ENCODE results near the gene CDT1.

DNA sequence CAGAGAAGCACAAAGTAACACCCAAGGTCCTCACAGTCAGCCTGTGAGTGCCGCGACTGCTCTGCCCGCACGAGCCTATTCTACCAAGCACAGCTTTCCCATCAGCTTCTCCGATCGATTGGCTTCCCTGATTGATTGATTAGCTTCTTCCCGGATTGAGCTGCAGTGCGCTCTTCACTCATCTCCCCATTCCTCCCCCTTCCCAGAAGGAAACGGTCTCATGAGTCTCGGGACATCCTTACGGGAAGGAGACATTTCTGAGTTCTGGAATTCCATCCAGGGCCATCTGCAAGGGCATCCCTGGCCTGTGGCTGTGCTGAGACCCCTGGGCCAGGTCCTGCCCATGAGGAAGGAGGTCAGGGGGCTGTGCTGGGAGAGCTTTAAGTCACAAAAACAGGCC, 36.6 kb upstream of the CDT1 start:
- no peak for TF ChIP-seq POLR2A (IDR thresholded peaks at IDR 0.05)
- TF ChIP-seq, protein P1, sequence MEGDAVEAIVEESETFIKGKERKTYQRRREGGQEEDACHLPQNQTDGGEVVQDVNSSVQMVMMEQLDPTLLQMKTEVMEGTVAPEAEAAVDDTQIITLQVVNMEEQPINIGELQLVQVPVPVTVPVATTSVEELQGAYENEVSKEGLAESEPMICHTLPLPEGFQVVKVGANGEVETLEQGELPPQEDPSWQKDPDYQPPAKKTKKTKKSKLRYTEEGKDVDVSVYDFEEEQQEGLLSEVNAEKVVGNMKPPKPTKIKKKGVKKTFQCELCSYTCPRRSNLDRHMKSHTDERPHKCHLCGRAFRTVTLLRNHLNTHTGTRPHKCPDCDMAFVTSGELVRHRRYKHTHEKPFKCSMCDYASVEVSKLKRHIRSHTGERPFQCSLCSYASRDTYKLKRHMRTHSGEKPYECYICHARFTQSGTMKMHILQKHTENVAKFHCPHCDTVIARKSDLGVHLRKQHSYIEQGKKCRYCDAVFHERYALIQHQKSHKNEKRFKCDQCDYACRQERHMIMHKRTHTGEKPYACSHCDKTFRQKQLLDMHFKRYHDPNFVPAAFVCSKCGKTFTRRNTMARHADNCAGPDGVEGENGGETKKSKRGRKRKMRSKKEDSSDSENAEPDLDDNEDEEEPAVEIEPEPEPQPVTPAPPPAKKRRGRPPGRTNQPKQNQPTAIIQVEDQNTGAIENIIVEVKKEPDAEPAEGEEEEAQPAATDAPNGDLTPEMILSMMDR (IDR thresholded peaks at IDR 0.05) = no peak
